HepG2 (cell line): Measurements from ENCODE around the gene SERPINB11. TPM values are rescaled to one million over a fixed set of nuclear protein-coding genes. Genes with fewer than 3 reads are reported as not detected.

Experiments
- BCL6 ChIP-seq: IDR thresholded peaks from 2 replicates; pipeline ENCODE4 v1.6.1; 2016; ENCODE audit warnings: missing genetic modification reagents, missing compliant biosample characterization
- DPF2 ChIP-seq: sonication (generic); formaldehyde crosslinking; IDR thresholded peaks from 2 replicates; pipeline ENCODE4 v1.4.0; 2020; ENCODE audit warnings: mild to moderate bottlenecking, low read depth, missing genetic modification reagents, borderline replicate concordance
- GATAD1 ChIP-seq: IDR thresholded peaks from 2 replicates; pipeline ENCODE4 v1.6.1; 2016; ENCODE audit warnings: missing genetic modification reagents, missing compliant biosample characterization
- HNF4A ChIP-seq: sonication (generic); formaldehyde crosslinking; IDR thresholded peaks from 2 replicates; pipeline ENCODE4 v1.4.0; 2020; ENCODE audit warnings: missing genetic modification reagents
- JUN ChIP-seq: sonication (generic); formaldehyde crosslinking; IDR thresholded peaks from 2 replicates; pipeline ENCODE4 v1.4.0; 2020; ENCODE audit warnings: mild to moderate bottlenecking, missing genetic modification reagents
- KAT2B ChIP-seq: fragments of 150-350 bp; IDR thresholded peaks from 2 replicates; pipeline ENCODE4 v1.6.1; 2014; ENCODE audit warnings: low read depth, low read length, borderline replicate concordance
- POLR2AphosphoS2 ChIP-seq: IDR thresholded peaks from 2 replicates; pipeline ENCODE4 v1.6.1; 2011; ENCODE audit warnings: low read depth, low read length, improper control_type of control experiment
- WIZ ChIP-seq: sonication (generic); formaldehyde crosslinking; IDR thresholded peaks from 2 replicates; pipeline ENCODE4 v1.5.1; 2020; ENCODE audit warnings: mild to moderate bottlenecking, missing genetic modification reagents
- ZNF136 ChIP-seq: sonication (generic); formaldehyde crosslinking; IDR thresholded peaks from 2 replicates; pipeline ENCODE4 v1.8.1; 2022; ENCODE audit warnings: low read depth, mild to moderate bottlenecking, moderate library complexity, missing genetic modification reagents
- polyA plus RNA-seq, 8 experiments: library from polyadenylated mRNA; depleted of rRNA in 3 of 8; stranded (reverse) in 7 of 8; unstranded in 1 of 8; fragments of >200 nt; fragmentation: Illumina TruSeq in 4 of 8; extraction: Trizol in 4 of 8; gene quantifications; 2 replicates each; pipeline versions ENCODE4 v1.2.1 to v1.2.3, GENCODE V29; 2011 to 2016; ENCODE audit warnings: low read depth in 4 of 8, missing spikeins in 1 of 8, mixed read lengths in 1 of 8; ENCODE audit not compliant: insufficient read depth in 1 of 8
- total RNA-seq, 5 experiments: library from RNA; depleted of rRNA; stranded (reverse); fragments of >200 nt; fragmentation: Illumina TruSeq; extraction: Trizol; gene quantifications; 2 replicates each; pipeline ENCODE4 v1.2.3, GENCODE V29; 2016; ENCODE audit warnings: low read depth in 1 of 5
- TF ChIP-seq, protein P1 (sequence below): sonication (generic); formaldehyde crosslinking; IDR thresholded peaks from 2 replicates; pipeline ENCODE4 v1.4.0; 2020; ENCODE audit warnings: missing genetic modification reagents
- TF ChIP-seq, protein P2 (sequence below): IDR thresholded peaks from 2 replicates; pipeline ENCODE4 v1.6.1; 2016; ENCODE audit warnings: low read depth, missing genetic modification reagents, missing compliant biosample characterization
- TF ChIP-seq, protein P3 (sequence below): sonication (generic); formaldehyde crosslinking; IDR thresholded peaks from 2 replicates; pipeline ENCODE4 v1.4.0; 2020; ENCODE audit warnings: missing genetic modification reagents

SERPINB11 gene
- total and polyA plus RNA-seq, 2 of the 13 experiments (the other 11 are each of a cell fraction or from before 2014, with no cell fraction given): not detected

DNA sequence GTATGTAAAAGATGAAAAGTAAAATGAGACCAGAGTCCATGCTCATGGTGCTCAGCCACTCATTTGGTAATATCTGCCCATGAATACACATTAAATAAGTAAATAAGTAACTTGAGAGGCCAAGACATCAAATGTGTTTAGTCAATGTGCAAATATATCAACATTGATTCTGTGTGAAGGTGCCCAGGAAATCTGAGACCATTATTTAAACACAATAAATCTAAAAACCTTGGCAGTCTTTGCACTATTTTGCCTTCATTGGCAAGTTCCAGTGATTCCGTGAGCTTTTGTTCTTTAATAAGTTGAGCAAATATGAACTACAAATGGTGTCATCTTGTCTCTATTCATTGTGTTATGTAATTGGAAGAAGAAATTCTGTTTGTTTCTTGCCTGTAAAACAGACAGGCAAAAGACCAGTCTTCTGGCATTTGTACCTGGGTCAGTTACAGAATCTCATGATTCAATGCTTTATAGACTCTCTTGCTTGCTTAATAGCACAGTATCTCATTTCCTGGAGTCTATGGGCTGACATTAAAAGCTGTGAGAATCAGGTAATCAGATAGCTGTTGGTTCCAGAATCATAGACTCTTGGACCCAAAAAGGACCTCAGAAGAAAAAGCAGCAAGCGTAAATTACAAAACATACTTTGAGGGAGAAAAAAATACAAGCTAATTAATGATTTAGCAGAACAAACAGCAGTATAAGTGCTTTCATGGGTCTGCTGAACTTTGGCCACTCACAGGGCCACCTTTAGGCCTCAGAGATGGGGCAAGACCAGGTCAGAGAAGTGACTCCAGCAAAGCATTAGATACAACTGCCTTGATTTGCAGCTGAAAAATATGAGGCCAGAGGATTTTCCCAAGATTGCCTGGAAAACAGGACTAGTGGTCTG is 21.1 kb upstream of the SERPINB11 start (continued):
- TF ChIP-seq ZNF136 (CRISPR knock-in tag) (no peak), HNF4A (CRISPR knock-in tag) (peak; percentile 67; the same call in 1 of the 2 replicates), BCL6 (CRISPR knock-in tag) (no peak), POLR2AphosphoS2 (no peak), GATAD1 (no peak), DPF2 (CRISPR knock-in tag) (no peak), WIZ (CRISPR knock-in tag) (no peak), JUN (CRISPR knock-in tag) (no peak), KAT2B (no peak)
- TF ChIP-seq, protein P1, sequence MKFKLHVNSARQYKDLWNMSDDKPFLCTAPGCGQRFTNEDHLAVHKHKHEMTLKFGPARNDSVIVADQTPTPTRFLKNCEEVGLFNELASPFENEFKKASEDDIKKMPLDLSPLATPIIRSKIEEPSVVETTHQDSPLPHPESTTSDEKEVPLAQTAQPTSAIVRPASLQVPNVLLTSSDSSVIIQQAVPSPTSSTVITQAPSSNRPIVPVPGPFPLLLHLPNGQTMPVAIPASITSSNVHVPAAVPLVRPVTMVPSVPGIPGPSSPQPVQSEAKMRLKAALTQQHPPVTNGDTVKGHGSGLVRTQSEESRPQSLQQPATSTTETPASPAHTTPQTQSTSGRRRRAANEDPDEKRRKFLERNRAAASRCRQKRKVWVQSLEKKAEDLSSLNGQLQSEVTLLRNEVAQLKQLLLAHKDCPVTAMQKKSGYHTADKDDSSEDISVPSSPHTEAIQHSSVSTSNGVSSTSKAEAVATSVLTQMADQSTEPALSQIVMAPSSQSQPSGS: no peak
- TF ChIP-seq, protein P2, sequence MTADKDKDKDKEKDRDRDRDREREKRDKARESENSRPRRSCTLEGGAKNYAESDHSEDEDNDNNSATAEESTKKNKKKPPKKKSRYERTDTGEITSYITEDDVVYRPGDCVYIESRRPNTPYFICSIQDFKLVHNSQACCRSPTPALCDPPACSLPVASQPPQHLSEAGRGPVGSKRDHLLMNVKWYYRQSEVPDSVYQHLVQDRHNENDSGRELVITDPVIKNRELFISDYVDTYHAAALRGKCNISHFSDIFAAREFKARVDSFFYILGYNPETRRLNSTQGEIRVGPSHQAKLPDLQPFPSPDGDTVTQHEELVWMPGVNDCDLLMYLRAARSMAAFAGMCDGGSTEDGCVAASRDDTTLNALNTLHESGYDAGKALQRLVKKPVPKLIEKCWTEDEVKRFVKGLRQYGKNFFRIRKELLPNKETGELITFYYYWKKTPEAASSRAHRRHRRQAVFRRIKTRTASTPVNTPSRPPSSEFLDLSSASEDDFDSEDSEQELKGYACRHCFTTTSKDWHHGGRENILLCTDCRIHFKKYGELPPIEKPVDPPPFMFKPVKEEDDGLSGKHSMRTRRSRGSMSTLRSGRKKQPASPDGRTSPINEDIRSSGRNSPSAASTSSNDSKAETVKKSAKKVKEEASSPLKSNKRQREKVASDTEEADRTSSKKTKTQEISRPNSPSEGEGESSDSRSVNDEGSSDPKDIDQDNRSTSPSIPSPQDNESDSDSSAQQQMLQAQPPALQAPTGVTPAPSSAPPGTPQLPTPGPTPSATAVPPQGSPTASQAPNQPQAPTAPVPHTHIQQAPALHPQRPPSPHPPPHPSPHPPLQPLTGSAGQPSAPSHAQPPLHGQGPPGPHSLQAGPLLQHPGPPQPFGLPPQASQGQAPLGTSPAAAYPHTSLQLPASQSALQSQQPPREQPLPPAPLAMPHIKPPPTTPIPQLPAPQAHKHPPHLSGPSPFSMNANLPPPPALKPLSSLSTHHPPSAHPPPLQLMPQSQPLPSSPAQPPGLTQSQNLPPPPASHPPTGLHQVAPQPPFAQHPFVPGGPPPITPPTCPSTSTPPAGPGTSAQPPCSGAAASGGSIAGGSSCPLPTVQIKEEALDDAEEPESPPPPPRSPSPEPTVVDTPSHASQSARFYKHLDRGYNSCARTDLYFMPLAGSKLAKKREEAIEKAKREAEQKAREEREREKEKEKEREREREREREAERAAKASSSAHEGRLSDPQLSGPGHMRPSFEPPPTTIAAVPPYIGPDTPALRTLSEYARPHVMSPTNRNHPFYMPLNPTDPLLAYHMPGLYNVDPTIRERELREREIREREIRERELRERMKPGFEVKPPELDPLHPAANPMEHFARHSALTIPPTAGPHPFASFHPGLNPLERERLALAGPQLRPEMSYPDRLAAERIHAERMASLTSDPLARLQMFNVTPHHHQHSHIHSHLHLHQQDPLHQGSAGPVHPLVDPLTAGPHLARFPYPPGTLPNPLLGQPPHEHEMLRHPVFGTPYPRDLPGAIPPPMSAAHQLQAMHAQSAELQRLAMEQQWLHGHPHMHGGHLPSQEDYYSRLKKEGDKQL (CRISPR knock-in tag): no peak
- TF ChIP-seq, protein P3, sequence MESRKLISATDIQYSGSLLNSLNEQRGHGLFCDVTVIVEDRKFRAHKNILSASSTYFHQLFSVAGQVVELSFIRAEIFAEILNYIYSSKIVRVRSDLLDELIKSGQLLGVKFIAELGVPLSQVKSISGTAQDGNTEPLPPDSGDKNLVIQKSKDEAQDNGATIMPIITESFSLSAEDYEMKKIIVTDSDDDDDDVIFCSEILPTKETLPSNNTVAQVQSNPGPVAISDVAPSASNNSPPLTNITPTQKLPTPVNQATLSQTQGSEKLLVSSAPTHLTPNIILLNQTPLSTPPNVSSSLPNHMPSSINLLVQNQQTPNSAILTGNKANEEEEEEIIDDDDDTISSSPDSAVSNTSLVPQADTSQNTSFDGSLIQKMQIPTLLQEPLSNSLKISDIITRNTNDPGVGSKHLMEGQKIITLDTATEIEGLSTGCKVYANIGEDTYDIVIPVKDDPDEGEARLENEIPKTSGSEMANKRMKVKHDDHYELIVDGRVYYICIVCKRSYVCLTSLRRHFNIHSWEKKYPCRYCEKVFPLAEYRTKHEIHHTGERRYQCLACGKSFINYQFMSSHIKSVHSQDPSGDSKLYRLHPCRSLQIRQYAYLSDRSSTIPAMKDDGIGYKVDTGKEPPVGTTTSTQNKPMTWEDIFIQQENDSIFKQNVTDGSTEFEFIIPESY: no peak
